Stimulated activated CD4-positive, alpha-beta T cell treated with anti-CD3 and anti-CD28 coated beads, TNF-alpha, amount 100 ng/mL, for 24 hours (primary cell): Measurements from ENCODE around the gene SLC9A5.

Experiments used
- DNase-seq, 3 experiments: peaks; one replicate each; pipeline ENCODE4 v3.0.0-alpha.2; 2020; ENCODE audit warnings: low read depth in 3 of 3

SLC9A5 gene

GRCh38 chr16:67281536-67282446 lies 33.0 kb downstream of the SLC9A5 start:
- no peak for DNase-seq

DNA sequence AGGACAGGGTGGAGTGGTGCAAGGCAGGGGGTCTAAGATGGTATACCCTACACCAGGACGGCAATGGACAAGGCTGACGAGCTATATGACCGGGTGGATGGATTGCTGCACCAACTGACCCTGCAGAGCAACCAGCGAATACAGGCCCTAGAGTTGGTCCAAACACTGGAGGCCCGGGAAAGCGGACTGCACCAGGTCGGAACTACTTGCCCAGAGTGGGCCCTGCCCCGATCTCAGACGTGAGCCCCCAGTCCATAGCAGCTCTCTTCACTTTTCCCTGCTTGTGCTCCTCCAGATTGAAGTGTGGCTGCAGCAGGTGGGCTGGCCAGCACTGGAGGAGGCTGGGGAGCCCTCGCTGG lies 33.6 kb downstream of the SLC9A5 start:
- DNase-seq, result no peak

DNA sequence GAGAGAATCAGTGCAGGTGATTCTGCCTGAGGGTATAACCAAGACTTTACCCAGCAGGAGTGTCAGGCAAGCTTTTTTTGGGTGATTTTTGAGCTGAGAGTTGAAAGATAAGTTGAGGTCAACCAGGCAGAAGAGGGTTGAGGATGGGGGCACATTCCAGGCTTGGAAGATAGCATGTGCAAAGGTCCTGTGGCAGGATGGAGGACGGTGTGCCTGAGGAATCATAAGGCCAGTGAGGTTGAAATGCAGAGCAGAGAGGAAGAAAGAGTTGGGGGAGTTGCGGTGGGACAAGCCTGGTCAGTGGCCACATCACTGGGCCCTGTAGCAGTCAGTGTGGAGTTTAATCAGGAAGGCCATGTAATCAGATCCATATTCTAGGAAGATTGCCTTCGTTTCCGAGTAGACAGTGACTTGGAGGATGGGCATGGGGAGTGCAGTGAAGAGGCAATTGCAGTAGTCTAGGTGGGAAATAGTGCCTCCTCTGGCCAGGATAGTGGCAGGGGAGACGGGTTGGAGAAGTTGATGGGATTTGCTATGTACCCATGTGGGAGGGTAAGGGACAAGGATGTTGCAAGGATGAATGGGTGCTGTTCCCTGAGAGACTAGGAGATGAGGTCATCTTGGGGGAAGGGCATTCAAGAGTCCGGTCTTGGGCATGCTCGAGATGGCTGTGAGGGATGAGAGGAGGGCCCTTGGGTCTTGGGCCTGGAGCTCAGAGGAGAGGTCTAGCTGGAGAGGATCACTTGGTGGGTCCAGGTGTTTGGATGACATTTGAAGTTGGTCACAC lies 34.5 kb downstream of the SLC9A5 start:
- DNase-seq, result no peak

- no peak for DNase-seq
Measured at GRCh38 chr16:67283826-67284555, 35.2 kb downstream of the SLC9A5 start.

DNA sequence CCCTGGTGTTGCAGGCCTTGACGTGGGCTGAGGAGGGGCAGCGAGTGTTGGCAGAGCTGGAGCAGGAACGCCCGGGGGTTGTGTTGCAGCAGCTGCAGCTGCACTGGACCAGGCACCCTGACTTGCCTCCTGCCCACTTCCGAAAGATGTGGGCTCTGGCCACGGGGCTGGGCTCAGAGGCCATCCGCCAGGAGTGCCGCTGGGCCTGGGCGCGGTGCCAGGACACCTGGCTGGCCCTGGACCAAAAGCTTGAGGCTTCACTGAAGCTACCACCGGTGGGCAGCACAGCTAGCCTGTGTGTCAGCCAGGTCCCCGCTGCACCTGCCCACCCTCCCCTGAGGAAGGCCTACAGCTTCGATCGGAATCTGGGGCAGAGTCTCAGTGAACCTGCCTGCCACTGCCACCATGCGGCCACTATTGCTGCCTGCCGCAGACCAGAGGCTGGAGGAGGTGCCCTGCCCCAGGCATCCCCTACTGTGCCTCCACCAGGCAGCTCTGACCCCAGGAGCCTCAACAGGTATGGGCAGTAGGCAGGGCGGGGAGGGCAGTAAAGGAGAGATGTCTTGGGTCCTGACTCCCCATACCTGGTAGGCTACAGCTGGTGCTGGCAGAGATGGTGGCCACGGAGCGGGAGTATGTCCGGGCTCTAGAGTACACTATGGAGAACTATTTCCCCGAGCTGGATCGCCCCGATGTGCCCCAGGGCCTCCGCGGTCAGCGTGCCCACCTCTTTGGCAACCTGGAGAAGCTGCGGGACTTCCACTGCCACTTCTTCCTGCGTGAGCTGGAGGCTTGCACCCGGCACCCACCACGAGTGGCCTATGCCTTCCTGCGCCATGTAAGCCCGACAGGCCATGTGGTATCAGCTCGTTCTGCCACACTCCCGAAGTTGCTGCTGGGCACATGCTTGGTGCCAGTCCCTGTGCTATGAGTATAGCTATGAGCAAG lies 36.2 kb downstream of the SLC9A5 start:
- DNase-seq, result no peak

DNA sequence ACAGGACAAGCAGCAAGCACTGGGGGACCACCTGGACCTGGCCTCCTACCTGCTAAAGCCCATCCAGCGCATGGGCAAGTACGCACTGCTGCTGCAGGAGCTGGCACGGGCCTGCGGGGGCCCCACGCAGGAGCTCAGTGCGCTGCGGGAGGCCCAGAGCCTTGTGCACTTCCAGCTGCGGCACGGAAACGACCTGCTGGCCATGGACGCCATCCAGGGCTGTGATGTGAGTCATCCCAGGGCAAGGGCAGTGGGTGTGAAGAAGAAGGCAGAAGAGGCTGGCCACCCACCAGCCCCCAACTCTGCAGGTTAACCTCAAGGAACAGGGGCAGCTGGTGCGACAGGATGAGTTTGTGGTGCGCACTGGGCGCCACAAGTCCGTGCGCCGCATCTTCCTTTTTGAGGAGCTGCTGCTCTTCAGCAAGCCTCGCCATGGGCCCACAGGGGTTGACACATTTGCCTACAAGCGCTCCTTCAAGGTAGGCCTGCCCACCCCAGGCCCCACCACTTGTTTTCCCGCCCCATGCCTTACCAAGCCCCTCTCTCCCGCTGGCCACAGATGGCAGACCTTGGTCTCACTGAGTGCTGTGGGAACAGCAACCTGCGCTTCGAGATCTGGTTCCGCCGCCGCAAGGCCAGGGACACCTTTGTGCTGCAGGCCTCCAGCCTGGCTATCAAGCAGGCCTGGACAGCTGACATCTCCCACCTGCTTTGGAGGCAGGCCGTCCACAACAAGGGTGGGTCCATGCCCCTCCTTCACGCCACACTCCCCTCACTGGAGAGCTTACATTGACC lies 37.9 kb downstream of the SLC9A5 start:
- DNase-seq, result no peak

DNA sequence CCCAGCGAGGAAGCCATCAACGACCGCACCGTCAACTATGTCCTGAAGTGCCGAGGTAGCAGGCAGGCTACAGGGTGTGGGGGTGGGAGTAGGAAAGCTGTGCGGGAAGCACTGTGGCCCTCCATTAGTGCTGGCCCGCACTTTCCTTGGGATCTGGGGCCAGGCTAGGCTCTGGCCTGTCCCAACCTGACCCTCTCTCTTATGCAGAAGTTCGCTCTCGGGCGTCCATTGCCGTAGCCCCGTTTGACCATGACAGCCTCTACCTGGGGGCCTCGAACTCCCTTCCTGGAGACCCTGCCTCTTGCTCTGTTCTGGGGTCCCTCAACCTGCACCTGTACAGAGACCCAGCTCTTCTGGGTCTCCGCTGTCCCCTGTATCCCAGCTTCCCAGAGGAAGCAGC lies 39.2 kb downstream of the SLC9A5 start:
- DNase-seq, result no peak

- DNase-seq, result no peak
Measured at GRCh38 chr16:67291461-67291860, 42.7 kb downstream of the SLC9A5 start.

DNA sequence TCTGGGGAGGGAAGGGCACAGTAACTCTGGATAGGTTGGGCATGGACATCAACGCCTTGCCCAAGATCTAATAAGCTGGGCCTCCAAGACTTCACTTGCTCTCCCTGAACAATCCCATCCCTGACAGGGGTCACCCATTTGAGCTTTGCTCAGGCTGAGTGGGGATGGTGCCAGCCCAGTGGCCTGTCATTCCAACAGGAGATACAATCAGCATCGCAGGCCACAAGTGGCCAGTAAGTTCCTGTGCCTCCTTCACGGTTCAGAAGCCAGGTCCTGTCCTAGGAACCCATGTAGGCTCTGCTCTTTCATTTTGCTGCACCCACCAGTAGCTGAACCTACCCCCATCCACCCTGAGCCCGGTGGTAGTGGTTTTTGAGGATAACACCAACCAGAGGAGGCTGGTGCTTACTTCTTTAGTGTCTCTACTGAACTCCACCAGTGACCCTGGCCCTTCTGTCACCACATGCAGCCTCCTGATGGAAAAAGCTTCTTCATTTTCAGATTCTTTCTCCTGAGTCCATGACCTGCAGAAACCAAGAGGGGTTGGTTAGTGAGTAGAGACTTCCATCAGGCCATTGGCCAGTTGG lies 45.5 kb downstream of the SLC9A5 start:
- DNase-seq, result no peak

DNA sequence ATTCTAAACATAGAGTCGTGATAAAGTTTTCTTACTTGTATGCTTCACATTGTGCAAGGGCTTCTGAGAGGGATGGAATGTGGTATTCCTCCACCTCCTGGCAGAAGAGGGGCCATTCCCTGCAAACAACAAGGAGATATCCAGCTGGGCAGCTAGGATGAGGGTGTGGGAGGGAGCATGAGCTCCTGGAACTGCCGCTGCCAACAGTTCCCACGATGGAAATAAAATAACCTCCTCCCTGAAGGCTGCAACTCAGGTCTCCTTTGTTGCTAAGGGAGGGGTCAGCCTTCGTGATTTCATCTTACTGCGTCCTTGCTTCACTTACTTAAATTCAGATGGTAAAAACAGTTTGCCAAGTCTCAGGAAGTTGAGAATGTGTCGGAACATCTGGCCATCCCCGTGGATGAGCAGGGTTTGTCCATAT lies 46.2 kb downstream of the SLC9A5 start:
- DNase-seq, result no peak

- no peak for DNase-seq
Measured at GRCh38 chr16:67296420-67296819, 47.6 kb downstream of the SLC9A5 start.

DNA sequence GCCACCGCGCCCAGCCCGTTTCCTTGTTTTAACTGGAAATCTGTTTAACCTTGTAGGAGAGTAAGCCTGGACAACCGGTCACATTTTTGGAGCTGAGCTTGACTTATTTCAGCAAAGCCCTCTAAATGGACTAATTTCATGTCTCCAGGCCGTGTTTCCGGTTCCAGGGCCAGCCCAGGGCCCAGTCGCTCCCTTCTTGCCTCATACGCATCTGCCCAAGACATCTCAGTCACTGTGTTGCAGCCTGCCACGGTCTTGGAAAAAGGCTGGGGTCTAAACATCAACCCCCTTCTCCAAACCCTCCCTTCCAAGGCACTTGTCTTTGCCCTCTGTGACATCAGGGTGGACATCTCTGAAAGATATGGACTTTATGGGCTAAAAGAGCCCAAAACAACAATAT lies 49.5 kb downstream of the SLC9A5 start:
- DNase-seq, result no peak

DNA sequence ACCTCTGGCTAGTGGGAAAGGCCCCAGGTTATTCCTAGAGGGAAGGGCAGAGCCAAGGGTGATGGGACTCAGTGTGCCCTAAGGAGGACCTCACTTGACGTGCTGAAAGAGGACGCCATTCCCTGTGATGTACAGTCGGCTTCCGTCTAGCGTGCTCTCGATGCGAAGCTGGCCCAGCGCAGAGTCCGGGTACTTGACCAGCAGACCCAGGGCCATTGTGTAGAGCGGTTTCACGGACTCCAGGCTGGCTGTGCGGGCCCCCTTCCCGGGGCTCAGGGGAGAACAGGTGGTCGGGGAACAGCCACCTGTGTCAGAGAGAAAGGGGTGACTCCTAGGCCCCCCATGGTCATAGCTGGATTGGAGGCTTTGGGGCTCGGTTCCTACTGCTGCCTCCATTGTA lies 50.5 kb downstream of the SLC9A5 start:
- DNase-seq, result no peak

DNA sequence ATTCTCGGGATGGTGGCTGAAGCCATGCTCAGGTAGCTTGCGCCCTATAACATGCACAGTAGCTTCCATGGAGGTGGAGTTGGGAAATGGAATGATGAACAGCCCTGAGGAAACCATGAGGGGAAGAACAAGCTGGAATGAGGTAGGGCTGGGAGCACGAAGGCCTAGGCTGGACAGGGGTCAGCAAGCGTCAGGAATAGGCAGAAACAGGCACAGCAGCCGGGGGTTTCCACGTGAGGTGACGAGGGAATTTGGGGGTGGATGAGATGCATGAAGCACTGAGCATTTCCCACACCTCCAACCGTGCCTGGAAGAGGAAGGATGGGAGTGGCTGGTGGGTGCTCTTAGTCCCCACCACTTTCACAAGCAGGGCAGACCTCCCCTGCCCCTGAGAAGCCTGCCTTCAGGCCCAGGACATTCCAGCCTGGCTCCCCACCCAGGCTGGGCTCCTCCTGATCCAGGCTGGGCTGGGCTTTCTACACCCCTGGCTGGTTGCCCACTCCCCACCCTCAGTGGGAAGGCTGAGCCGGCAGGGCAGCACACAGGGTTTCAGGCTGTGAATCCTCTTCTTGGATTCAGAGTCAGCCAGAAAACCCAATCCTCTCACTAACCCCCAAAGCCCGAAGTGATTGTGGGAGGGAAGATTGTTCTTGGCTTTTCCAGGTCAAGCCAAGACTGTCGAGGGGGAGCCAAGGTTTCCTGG lies 52.5 kb downstream of the SLC9A5 start:
- DNase-seq, result no peak

GRCh38 chr16:67302076-67302475 lies 53.3 kb downstream of the SLC9A5 start:
- no peak for DNase-seq

DNA sequence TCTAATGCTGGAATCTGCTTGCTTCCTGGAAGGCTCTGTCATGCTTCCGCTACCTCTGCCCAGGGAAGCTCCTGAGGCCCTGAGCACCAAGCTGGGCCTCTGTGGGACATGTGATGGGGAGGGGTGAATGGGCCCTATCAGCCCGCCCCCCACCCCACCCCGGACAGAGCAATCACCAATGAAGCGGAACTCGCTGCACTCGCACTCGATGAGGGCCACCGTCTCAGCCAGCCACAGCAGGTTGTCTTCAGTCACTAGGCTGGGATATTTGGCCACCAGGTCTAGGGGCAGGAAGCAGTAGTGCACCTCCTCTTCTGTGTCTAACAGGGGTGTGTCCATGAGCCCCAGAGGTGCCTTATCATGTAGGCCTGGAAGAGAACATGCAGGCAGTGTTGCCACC lies 54.2 kb downstream of the SLC9A5 start:
- DNase-seq, result no peak

DNA sequence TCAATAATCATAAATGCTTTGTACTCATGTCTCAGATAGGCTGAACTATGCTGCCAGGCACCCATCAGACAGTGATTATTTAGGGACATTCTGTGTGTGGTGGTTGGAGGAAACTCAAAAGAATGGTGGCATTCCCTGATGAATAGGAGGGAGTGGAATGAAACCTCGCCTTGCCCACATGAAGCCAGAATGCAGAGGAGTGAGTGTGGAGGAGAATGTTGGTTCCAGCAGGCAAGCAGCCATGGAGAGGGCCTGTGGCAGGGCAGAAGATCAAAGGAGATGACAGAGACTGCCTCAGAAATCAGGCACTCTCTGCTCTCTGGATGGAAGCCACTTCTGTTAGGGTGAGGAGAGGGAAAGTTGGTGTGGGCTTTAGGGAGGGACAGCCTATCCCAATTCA lies 55.2 kb downstream of the SLC9A5 start:
- no peak for DNase-seq

DNA sequence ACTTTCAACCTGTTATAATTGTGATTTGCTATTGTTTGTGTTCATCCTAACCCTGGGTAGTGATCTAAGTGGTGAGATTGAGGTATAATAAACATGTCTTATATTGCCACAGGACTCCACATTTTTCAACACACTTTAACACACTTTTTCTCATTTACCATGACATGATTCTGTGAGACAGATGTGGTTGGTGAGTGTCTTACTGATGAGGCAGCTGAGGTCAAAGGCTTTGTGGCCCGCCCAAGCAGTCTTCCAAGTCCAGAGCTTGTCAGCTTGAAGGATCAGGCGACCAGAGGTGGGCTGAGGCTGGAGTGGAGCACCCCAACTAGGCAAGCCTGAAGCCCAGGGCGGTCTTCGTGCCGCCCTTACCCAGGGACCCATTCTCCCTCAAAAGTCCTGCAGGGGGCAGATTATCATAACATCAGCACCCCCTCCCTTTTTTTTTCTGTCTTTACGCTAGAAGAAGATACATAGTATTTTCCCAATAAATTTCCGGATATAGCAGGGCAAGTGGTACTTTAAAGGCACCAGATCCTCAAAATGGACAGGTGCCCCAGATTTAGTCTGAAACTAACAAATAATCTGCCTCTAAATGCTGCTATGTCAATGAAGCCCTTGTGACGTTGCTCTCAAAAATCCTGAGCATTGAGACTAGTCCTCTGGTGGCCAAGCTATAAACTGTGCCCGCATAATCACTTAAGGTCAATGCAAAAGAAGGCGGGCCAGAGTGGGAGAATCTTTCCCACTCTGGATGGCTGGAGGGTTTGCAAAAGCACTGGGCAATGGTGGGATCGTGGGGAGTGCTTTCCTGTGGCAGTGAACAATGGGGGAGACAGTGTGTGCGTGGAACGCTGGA lies 56.7 kb downstream of the SLC9A5 start:
- DNase-seq, result no peak
